Measurements from ENCODE around the gene FGF8. TPM values are rescaled to one million over a fixed set of nuclear protein-coding genes. Genes with fewer than 3 reads are reported as not detected.

The FGF8 gene
- total RNA-seq, 1 donor from 2014 or later, result not detected

GRCh38 chr10:101766306-101766705 is 9.6 kb downstream of the FGF8 start:
- no peak for DNase-seq
- intact Hi-C loops (cut with micrococcal nuclease), result no loop called here
- H3K27me3 Mint-ChIP-seq, result peaks cover 24% of the 10 kb centered on the region
- TF ChIP-seq, protein P1, sequence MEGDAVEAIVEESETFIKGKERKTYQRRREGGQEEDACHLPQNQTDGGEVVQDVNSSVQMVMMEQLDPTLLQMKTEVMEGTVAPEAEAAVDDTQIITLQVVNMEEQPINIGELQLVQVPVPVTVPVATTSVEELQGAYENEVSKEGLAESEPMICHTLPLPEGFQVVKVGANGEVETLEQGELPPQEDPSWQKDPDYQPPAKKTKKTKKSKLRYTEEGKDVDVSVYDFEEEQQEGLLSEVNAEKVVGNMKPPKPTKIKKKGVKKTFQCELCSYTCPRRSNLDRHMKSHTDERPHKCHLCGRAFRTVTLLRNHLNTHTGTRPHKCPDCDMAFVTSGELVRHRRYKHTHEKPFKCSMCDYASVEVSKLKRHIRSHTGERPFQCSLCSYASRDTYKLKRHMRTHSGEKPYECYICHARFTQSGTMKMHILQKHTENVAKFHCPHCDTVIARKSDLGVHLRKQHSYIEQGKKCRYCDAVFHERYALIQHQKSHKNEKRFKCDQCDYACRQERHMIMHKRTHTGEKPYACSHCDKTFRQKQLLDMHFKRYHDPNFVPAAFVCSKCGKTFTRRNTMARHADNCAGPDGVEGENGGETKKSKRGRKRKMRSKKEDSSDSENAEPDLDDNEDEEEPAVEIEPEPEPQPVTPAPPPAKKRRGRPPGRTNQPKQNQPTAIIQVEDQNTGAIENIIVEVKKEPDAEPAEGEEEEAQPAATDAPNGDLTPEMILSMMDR (IDR thresholded peaks at IDR 0.05), result no peak
- no peaks in the 10 kb centered on the region for H3K9me3 Mint-ChIP-seq
- H3K4me1 Mint-ChIP-seq, result no peaks in the 10 kb centered on the region
- no peak overlapping the region for H3K4me3 Mint-ChIP-seq
- no peaks in the 10 kb centered on the region for H3K36me3 Mint-ChIP-seq (ENCODE audit: low read depth)
- POLR2A ChIA-PET, result interaction anchor here (0.7 kb wide), 1 partner anchor 65 kb away, joined by 4 read pairs; no protein-coding TSS in a partner anchor
- CTCF ChIA-PET, result no interaction called here
- ATAC-seq (ENCODE audit: low read depth), result no peak
- H3K27ac Mint-ChIP-seq, result no peak overlapping the region

DNA sequence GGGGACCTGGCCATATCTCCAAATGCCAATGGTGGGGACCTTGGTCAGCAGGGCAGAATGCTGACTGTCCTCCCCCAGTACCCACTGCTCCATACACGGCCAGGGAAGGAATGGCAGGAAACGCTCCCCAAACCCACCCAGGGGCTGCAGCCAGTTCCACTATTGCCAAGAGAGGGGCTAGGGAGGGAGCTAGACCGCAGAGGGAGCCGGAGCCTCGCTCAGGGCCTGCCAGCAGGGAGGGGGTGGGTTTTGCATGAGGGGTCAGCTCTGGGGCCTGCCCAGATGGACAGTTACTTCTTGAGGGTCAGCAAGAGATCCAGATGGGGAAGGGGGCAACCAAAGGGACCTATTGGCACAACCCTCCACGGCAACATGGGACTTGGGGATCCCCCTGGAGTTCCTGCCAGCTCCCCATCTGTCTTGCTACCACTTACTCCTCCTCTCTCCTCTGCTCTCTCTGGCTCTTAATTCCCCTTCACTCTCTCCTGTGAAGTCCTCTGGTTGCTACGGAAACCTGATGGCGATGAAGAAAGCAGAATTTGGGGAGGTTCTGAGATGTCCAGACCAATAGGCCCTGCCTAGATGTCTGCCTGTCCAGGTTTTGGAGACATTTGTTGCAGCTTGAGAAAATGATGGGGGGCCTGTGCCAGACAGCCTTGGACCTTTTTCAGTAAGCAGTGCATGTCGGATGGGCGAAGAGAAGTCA is 12.6 kb downstream of the FGF8 start:
- TF ChIP-seq, protein P1 (IDR thresholded peaks at IDR 0.05), result no peak
- H3K36me3 Mint-ChIP-seq (ENCODE audit: low read depth), result no peaks in the 10 kb centered on the region
- no peak overlapping the region for H3K4me3 Mint-ChIP-seq
- ATAC-seq (ENCODE audit: low read depth), result no peak
- no peaks in the 10 kb centered on the region for H3K9me3 Mint-ChIP-seq
- H3K4me1 Mint-ChIP-seq, result no peaks in the 10 kb centered on the region
- no peak for DNase-seq
- CTCF ChIA-PET, result no interaction called here
- H3K27ac Mint-ChIP-seq, result no peak overlapping the region
- POLR2A ChIA-PET, result no interaction called here
- intact Hi-C loops (cut with micrococcal nuclease), result no loop called here
- H3K27me3 Mint-ChIP-seq, result peaks cover 18% of the 10 kb centered on the region

DNA sequence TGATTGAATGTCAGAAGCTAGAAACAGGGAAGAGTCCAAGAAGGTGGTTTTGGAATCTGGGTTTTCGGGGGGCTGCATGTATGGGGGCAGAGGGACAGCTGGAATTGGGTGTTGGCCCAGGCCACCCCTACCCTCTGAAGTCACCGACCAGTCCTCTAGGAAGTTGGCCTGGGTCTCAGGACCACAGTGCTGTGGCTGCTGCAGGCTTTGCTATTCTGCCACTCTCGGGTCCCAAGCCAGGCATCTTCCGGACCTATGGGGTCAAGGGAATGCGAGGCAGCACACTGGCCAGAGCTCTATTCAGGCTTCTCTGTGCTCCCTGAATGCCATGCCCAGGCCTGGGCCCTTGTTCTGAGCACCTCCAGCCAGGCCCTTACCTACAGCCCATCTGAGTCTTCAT is 13.2 kb downstream of the FGF8 start:
- no peak for ATAC-seq (ENCODE audit: low read depth)
- ChIA-PET CTCF (no interaction called here), POLR2A (interaction anchor here (1.0 kb wide), 1 partner anchor 10 kb away, joined by 3 read pairs; no protein-coding TSS in a partner anchor)
- peaks cover 18% of the 10 kb centered on the region for H3K27me3 Mint-ChIP-seq
- TF ChIP-seq, protein P1 (IDR thresholded peaks at IDR 0.05), result no peak
- no peaks in the 10 kb centered on the region for H3K9me3 Mint-ChIP-seq
- intact Hi-C loops (cut with micrococcal nuclease), result no loop called here
- H3K27ac Mint-ChIP-seq, result no peak overlapping the region
- no peak for DNase-seq
- H3K36me3 Mint-ChIP-seq (ENCODE audit: low read depth), result no peaks in the 10 kb centered on the region
- H3K4me3 Mint-ChIP-seq, result no peak overlapping the region
- H3K4me1 Mint-ChIP-seq, result no peaks in the 10 kb centered on the region

- intact Hi-C loops (cut with micrococcal nuclease), result no loop called here
- Mint-ChIP-seq H3K36me3 (ENCODE audit: low read depth) (no peaks in the 10 kb centered on the region), H3K4me3 (no peak overlapping the region), H3K9me3 (no peaks in the 10 kb centered on the region), H3K4me1 (no peaks in the 10 kb centered on the region), H3K27me3 (peaks cover 21% of the 10 kb centered on the region), H3K27ac (no peak overlapping the region)
- TF ChIP-seq, protein P1 (IDR thresholded peaks at IDR 0.05), result no peak
- ChIA-PET POLR2A (no interaction called here), CTCF (no interaction called here)
- no peak for ATAC-seq (ENCODE audit: low read depth)
- DNase-seq, result no peak
Observed at GRCh38 chr10:101761226-101761625, 14.7 kb downstream of the FGF8 start.

DNA sequence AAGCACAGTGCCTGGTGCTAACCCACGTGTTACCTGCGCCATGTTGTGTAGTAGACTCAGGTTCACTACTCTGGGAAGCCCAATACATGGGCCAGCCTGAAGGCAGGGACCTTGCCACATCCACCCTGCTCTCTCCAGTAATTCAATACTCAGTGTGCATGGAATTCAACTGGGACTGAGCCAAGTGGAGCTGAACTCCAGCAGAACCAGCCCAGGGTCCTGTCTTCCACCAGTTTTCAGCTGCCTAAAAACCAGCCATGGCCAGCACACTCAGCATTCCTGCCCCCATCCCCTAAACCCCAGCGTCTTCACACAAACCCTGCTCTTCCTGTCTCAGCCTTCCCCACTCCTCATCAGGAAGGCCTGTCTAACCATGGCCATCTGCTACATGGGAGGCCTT is 15.4 kb downstream of the FGF8 start:
- no peak overlapping the region for H3K4me3 Mint-ChIP-seq
- no peaks in the 10 kb centered on the region for H3K4me1 Mint-ChIP-seq
- ATAC-seq (ENCODE audit: low read depth), result no peak
- no peaks in the 10 kb centered on the region for H3K9me3 Mint-ChIP-seq
- no peak for DNase-seq
- H3K36me3 Mint-ChIP-seq (ENCODE audit: low read depth), result no peaks in the 10 kb centered on the region
- ChIA-PET POLR2A (no interaction called here), CTCF (no interaction called here)
- intact Hi-C loops (cut with micrococcal nuclease), result no loop called here
- TF ChIP-seq, protein P1 (IDR thresholded peaks at IDR 0.05), result no peak
- H3K27ac Mint-ChIP-seq, result no peak overlapping the region
- peaks cover 17% of the 10 kb centered on the region for H3K27me3 Mint-ChIP-seq
